Activated CD4-positive, alpha-beta T cell treated with anti-CD3 and anti-CD28 coated beads, Interleukin-2, amount 50 U/mL, for 1 hour (primary cell): Measurements from ENCODE around the gene FBXL17.
"Not testable (repeated sequence)": the region's sequence is repeated elsewhere in the genome, so short reads cannot be mapped to it uniquely, and the experiment has no call there.

Experiments used
- DNase-seq: peaks from one replicate; pipeline ENCODE4 v3.0.0-alpha.2; 2020

The FBXL17 gene

DNA sequence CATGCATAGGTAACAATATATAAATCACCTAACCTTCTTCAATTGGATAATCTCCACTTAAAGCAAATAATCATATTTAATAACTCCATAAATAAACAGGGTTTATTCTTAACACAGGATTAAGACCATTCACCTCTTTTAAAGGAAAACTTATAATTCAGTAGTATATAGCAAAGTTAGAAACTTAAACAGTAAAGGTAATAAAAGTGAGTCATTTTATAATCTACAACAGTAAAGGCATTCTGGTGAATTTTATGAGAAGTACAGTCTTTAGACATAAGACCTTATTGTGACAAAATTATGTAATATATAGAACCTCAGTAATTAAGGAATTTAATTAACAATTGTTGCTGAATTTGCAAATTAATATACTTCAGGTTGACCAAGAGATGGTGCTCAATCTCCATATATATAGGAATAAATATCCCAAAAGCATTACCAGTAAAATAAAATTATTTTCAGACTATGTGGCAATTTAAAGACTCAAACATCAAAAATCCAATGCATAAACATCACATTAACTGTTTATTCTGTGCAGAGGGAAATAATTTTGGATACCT, 84.8 kb downstream of the FBXL17 start:
- DNase-seq = no peak

DNA sequence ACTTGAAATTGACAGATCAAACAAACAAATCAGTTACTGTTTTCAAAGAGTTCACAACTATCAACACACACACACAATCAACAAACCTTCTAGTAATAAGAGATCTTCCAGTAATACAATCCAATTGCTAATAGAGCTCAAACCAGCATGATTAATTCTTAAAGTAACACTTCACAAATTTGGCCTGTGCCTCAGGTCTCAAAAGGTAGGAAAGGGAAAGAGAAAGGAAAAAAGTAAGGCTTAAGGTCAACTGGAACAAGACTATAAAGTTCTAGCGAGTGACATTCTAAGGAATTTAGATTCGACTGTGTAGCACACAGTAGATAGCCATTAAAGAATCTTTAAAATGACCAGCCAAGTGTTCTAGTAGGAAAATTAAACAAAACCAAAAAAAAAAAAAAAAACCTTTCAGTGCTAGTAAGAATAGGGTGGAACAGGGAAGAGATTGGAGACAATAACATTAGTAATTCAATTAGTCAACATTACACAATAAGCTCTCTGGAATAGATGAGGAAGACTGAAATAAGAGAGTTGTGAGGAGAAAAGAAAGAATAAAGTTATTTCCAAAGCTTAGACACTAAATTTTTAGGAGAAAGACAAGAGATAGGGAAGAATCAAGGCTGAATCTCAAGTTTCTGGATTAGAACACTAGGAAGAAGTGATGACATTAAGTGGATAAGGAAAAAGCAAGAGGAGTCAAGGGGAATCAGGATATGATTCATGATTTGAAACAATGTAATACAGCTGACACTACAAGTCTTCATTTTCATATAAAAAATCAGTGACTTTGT, 86.1 kb downstream of the FBXL17 start:
- no peak for DNase-seq

DNA sequence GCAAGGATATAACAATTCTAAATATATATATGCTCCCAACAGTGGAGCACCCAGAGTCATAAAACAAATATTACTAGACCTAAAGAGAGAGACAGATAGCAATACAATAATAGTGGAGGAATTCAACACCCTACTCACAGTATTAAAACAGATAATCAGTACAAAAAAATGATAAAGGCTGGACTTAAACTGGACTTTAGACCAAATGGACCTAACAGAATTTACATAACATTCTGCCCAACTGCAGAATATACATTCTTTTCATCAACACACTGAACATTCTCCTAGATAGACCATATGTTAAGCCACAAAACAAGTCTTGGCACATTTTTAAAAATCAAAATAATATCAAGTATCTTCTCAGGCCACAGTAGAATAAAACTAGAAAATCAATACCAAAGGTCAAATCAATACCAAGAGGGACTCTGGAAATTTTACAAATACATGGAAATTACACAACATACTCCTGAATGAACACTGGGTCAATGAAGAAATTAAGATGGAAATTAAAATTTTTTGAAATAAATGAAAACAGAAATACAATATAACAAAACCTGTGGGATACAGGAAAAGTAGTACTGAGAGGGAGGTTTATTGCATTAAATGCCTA, 100.8 kb downstream of the FBXL17 start:
- no peak for DNase-seq

DNA sequence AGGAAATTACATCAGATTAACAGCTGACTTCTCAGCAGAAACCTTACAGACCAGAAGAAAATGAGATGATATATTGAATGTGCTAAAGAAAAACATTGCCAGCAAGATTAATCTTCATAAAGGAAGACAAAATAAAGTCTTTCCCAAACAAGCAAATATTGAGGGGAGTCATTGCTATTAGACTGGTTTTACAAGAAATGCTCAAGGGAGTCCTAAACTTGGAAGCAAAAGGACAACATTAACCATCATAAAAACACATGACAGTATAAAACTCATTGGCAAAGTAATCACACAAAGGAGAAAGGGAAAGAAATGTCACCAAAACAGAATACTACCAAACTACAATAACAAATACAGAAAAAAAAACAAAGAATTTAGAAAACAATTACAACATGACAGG, 101.7 kb downstream of the FBXL17 start:
- no peak for DNase-seq

DNA sequence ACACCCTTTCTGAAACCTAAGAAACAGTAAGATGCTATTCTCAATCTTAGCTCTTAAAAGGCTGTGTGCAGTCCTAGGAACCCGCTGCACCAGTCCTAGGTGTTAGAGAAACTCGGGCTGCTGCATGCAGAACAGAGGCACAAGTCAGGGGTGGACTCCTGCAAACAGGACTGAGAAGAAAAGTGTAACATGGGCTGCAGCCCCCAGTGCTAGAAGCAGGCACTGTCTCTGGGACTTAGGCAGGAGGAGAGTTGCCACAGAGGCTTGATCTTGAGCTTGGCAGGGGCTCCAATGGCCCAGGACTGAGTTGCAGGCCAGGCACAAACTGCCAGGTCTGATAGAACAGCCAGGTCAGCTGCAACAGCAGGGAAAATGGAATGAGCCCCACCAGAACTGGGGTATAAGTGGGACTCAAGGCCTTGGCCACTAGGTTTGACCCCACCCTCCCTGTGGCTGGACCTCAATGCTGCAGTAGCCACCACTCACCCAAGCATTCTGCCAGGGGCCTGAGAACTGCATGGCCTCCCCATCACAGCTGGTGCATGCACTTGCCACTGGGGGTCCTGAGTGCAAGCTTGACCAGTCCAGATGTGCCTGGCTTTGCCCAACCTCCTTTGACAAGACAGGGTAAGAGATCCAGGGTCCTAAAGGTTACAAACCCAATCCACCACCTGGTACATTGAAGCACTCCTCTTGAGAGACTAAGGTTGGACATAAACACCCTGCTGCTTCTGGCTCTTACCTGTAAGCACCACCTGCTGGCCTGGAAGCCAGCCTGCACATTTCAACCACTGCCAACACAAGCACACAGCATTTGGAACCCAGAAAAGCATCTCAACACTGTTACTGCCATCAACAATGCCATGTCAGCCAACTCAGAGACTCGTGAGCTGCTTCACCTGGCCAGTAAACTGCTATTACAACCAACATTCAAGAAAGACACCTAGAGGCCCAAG, 103.3 kb downstream of the FBXL17 start:
- no peak for DNase-seq

DNA sequence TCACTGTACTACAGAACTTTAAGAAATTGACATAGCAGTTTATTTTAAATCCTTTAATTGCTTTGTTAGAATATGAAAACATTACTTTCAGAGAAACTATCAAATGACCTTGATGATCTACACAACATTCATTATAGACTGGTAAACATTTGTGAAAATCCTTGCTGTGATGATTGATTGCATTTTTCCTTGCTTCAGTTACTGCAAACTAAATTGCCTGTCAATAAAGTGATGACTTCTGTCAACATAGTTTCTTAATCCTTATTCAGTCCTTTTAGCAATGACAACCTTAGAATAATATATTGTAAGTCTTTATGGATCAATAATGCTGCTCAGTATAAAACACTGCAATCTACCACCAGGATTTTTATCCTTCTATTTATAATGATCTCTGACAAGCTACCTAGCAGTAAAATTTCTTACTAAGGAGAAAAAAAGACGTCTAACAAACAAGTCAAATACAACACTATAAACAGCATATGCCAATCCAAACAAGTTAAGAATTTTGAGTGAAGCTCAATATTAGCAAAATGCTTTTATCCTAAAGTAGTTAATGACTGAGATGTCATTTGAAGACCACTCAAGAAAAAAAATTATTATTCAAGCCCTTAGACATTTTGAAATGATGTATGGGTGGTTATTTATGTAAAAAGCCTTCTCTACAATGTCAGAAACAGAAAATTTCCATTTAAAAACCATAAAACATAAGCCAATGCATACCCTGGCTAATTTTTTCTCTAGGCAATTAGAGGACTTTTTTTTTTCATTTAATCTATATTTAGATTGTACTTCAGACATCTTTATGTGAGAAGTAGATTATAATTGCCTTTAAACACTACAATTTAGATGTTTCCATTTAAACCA, 105.5 kb downstream of the FBXL17 start:
- no peak for DNase-seq

DNA sequence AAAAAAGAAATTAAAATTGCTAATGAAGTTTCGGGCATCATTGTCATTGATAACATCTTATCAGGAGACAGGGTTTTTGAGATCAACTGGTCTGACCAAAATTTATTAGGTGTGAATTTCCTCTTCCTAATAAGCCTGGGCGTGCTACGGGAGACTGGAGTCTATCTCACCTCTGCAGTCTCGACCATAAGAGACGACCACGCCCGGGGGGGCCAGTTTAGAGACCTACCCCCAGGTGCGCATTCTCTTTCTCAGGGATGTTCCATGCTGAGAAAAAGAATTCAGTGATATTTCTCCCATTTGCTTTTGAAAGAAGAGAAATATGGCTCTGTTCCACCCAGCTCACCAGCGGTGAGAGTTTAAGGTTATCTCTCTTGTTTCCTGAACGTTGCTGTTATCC, 107.8 kb downstream of the FBXL17 start:
- not testable (repeated sequence) for DNase-seq

DNA sequence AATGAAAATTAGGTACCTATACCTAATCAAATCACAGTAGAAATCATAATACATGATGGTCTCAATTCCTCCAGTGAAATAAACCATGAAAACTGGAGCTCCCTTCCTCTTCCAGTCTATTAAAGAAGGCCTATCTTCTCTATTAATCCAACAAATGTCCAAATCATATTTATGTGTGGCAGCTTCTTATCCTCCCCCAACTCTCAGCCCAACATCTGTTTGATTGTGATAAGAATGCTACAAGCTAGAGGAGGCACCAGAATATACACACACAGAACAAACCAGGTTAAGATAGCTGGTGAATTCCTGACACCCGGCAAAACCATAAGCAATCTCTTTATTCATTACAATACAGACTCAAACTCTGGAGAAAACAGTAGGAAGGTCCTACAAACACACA, 110.8 kb downstream of the FBXL17 start:
- no peak for DNase-seq

DNA sequence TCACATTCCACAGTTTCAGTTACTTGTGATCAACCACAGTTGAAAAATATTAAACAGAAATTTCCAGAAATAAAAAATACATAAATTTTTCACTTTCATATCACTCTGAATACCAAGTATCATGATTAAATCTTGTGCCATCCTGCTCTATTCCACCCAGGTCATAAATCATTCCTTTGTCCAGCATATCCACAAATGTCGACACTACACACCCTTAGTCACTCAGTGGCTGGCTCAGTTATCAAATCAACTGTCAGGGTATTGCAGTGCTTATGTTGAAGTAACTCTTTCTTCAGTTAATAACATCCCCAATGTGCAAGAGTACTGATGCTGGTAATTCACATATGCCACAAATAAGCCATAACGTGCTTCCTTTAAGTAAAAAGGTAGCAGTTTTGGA, 115.7 kb downstream of the FBXL17 start:
- no peak for DNase-seq

DNA sequence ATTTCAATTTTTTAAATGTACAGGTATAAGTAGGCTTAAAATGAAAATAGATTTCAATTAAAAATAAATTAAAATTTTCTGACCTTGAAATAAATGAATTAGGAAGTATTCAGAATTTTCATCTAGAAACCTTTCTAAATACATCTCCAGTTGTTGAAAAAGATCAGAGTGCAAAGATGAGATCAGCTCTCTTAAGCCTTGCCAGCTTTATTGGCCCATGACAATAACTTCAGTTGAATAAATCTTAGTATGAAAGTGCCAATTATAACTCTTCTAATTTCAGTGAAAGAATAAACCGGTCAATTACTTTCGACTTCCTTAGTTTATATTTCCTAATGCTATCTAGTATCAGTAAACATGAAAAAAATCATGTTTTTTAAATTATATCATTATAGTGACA, 117.4 kb downstream of the FBXL17 start:
- DNase-seq = no peak

DNA sequence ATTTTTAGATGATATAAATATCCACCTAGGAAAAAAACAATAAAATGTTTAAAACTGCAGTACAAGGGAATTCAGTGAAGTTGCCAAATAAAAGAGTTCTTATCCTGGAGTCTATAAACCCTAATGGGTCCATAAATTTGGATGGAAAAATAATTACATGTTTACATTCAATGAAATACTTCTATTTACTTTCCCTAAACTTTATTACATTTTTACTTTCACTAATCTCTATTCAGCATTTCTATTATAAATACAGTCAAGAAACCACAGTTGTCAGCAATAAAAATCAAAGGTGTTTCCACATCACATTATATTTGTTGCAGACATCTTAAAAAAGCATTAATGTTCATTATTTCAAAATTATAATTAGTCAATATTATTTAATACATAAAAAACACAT, 118.6 kb downstream of the FBXL17 start:
- DNase-seq = no peak

DNA sequence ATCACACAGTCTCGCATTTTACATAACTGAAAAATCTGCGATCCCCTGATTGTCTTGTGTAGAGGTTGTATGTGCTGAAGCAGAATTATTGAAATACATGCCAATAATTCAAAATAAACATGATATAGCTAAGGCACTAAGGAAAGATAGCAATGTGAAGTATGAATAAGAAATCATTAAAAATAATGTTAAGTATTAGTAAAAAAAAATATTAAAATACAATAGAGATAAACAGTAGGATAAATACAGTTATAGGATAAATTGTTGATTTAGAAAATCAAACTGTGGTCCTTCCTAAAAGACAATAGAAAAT, 121.1 kb downstream of the FBXL17 start:
- DNase-seq = no peak

DNA sequence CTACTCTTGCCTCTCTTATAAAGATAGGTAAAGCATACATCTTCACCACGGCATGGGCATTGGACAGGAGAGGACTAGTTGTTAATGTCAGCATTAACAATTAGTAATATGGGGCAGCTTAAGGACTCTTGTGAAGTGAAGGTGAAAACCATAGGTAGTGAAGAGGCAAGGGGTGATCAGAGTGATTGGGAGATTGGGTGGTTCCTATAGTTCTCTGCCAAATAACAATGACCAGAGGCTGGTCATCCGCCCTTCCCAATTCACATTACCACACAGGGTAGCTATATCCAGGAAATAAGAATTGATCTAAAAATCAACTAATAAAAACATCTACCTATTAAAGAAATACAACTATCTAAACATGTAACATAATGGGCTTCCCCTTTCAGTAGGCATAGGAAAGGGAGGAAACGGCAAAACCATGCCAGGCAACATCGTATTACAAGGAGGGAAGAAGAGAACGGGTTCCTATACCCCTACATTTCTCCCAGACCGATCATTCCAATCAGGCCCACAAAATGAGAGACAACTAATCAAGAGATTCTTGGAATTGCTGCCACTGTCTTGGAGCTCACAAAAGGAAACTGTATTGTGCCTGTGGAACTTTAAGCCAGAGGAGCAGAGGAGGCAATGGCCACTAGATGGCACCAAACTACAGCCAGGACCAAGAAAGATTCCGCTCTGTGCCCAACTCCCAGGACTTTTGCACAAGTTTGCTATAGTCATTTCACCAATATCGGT, 121.6 kb downstream of the FBXL17 start:
- peak; percentile 59 for DNase-seq

DNA sequence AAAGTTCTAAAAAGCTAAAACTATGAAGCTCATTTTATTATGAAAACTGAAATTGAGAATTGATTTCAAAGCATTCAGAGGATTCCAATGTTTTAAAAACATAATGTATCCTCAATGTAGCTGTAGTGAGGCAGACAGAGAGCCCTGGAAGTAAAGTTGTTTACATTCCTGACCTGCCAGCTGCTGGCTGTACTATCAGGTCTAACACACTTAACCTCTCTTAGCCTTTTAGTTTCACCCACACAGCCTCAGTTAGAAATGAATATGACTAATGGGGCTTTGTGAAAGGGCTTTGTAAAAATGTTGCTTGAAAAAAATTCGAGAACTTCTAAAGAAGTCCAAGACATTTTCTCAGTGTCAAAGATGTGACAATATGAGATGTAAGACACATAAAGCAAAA, 122.6 kb downstream of the FBXL17 start:
- no peak for DNase-seq

DNA sequence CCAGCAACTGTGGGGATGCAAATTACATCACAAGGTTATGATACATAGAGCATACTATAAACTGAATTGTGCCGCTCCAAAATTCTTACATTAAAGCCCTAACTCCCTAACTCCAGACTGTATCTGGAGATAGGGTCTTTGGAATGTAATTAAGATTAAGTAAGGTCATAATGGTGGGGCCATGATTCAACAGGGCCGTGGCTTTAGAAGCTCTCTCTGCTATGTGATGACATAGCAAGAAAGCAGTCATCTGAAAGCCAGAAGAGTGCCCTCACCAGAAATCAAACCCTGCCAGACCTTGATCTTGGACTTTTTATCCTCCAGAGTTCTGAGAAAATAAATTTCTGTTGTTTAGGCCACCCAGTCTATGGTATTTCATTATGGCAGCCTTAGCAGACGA, 123.9 kb downstream of the FBXL17 start:
- no peak for DNase-seq

DNA sequence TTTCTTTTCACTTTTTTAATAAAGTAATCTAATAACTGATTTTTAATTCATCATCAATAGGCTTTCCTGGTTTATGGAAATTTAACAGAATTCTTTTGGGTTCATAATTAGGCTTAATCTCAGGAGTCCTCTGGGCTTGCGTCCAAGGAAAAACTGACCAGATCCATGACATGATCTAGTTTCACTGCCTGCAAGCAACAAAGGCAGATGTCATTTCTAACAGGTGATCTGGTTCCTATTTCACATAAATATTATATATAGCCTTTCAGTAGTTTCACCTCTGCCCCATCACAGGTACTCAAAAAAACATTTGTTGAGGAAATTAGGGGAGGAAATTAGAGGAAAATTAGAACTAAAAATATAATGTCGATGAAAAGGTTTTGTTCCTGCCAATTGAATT, 126.4 kb downstream of the FBXL17 start:
- DNase-seq = no peak

DNA sequence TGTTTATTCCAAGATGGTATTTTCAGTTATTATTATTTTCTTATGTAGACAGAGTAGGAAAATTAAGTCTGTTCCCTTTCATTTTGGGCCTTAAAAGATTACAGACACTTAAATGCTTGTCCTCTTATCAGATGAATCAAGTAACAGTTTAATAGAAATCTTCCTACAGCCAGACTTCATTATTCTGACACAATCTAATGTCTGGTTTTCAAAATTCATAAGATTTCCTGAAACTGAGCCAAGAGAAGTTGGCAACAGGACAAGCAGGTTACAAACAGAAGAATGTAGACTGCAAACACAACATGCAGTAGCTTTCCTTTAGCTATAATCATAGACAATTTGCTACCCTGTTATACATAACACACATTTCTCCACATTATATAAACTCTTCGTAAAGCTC, 130.5 kb downstream of the FBXL17 start:
- DNase-seq = no peak

DNA sequence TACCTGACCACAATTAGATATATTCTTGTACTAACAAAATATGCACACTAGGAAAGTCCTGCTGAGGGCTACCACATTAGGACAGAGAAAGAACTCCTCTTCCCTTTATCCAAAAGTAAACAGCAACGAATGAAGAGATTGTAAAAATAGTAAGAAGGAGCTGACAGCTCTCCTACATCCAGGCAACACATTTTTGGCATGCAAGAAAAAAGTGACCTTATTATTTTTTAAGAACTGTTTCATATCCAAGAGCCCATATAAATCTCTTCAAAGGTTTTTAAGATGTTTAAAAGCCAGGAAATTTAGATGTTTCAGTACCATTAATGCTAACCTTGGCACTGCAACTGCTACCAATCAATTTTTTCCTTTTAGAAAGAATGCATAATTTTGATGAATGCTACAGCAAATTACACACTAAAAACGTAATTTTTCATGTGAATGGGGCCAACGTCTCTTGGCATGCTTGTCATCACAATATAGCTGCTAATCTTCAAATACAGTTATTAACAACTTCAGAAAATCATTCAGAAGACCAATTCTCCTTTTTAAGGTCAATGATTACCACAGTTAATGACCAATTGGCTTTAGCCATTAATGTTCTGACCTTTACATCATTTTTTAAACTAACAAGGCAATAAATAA, 132.0 kb downstream of the FBXL17 start:
- no peak for DNase-seq

DNA sequence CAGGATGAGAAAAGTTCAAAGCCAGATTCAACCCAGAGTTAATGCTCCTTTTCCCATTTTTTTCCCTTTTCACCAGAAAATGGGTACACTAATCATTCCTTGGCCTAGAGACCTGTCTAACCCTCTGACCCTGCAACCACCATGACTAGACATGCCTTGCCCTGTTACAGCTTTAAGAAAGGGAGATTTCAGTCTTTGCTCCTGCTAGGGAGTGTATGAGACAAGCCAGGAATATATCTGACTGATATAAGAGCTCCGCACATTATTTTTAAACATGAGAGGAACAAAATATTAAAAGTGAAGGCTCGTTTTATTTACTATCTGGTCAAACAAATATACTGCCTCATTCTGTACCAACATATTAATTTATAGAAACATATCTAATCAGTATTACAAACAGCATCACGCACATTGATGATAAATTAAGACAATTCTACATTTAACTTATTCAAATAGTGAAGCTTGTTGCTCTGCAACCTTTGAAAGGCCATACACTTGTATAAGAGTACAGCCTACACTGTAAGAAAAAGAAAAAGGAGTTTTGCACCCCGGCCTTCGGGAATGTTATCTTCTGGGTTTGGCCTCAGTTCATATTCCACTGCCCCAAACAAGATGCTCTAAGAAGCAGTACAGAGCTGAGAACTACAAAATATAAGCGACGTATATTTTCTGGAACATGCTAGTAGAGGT, 132.7 kb downstream of the FBXL17 start:
- no peak for DNase-seq
